Activated naive CD4-positive, alpha-beta T cell treated with anti-CD3 and anti-CD28 coated beads, Interleukin-2, amount 50 U/mL, for 72 hours (primary cell): ENCODE data around the gene CASTOR2. TPM values are rescaled to one million over a fixed set of nuclear protein-coding genes. Genes with fewer than 3 reads are reported as not detected.
"Not testable (repeated sequence)": the region's sequence is repeated elsewhere in the genome, so short reads cannot be mapped to it uniquely, and the experiment has no call there.

ENCODE experiments used
- ATAC-seq, 2 donors: fragments of 150-1000 bp; cut with Tn5 transposase; 2 replicates each; pipeline ENCODE4 v1.10.0; 2021; ENCODE audit warnings: mild to moderate bottlenecking in 2 of 2, moderate library complexity in 2 of 2
- DNase-seq, 2 donors: peaks; one replicate each; pipeline ENCODE4 v3.0.0; 2021 to 2022; ENCODE audit warnings: low spot score in 2 of 2
- H3K27ac Mint-ChIP-seq, 2 donors: one replicate each; pipeline ENCODE4 v1.8.0; 2022; ENCODE audit warnings: mild to moderate bottlenecking in 2 of 2, mixed read lengths in 2 of 2
- H3K36me3 Mint-ChIP-seq, 2 donors: one replicate each; pipeline ENCODE4 v1.8.0; 2022; ENCODE audit warnings: mixed read lengths in 2 of 2
- H3K9me3 Mint-ChIP-seq, 2 donors: one replicate each; pipeline ENCODE4 v1.8.0; 2022; ENCODE audit warnings: mixed read lengths in 2 of 2
- total RNA-seq, 2 donors: library from RNA; stranded (reverse); gene quantifications; one replicate each; pipeline ENCODE4 v1.2.3, GENCODE V29; 2022

CASTOR2 gene
- total RNA-seq, 2 donors from 2014 or later: 2.0 to 8.7 TPM

GRCh38 chr7:75072981-75073283, 108.4 kb downstream of the CASTOR2 start:
- ATAC-seq (peak in 1 of 2 donors; percentile 7), DNase-seq (no peak)
- Mint-ChIP-seq H3K9me3 (no peaks in the 10 kb centered on the region), H3K36me3 (peaks cover 4 to 5% of the 10 kb centered on the region in 2 donors), H3K27ac (peak overlapping the region; percentile 94 to 97)

GRCh38 chr7:75074262-75074641, 109.7 kb downstream of the CASTOR2 start:
- H3K36me3 Mint-ChIP-seq, H3K9me3 Mint-ChIP-seq, DNase-seq: not testable (repeated sequence)
- H3K27ac Mint-ChIP-seq: peak overlapping the region; percentile 86 to 94
- ATAC-seq: peak in 1 of 2 donors; percentile 3

Other genes starting within 250 kb of the CASTOR2 start
- gene NCF1, start 190.7 kb upstream of the CASTOR2 start, total RNA-seq: 1 to 10 TPM; 1.4 to 3.2 TPM
- gene GTF2IRD2, start 113.1 kb upstream of the CASTOR2 start, total RNA-seq: 1 to 10 TPM; 1.1 to 6.2 TPM
- gene RCC1L, start 109.1 kb downstream of the CASTOR2 start, total RNA-seq: 10 to 100 TPM; 47.1 to 65.3 TPM
- 10 to 100 TPM in 1 of 2 donors, 1 to 10 TPM in 1; 8.9 to 11.3 TPM for gene GTF2IRD2B, start 127.9 kb downstream of the CASTOR2 start, total RNA-seq